GM12878 (cell line): ENCODE data around the gene PAPOLG. TPM values are rescaled to one million over a fixed set of nuclear protein-coding genes. Genes with fewer than 3 reads are reported as not detected.

Experiments used
- CREB1 ChIP-seq: IDR thresholded peaks from 2 replicates; pipeline ENCODE4 v1.6.1; 2012; ENCODE audit warnings: low read depth, mild to moderate bottlenecking, inconsistent platforms
- FOXM1 ChIP-seq: IDR thresholded peaks from 2 replicates; pipeline ENCODE4 v1.6.1; 2012; ENCODE audit warnings: low read depth, mild to moderate bottlenecking, inconsistent platforms, low read length, moderate library complexity
- HDAC6 ChIP-seq: fragments of 200-600 bp; sonication (generic); IDR thresholded peaks from one replicate; pipeline ENCODE4 v1.8.0; 2017; ENCODE audit warnings: antibody characterized with exemption; ENCODE audit not compliant: unreplicated experiment
- IKZF2 ChIP-seq, 2 experiments: fragments of 450-650 bp; IDR thresholded peaks; 2 replicates each; pipeline ENCODE4 v1.6.1; 2017; ENCODE audit warnings: mild to moderate bottlenecking in 2 of 2, moderate library complexity in 2 of 2
- MEF2A ChIP-seq: IDR thresholded peaks from 2 replicates; pipeline ENCODE4 v1.6.1; 2011; ENCODE audit warnings: low read depth, mild to moderate bottlenecking, low read length, moderate library complexity; ENCODE audit not compliant: insufficient read depth
- MEF2B ChIP-seq: fragments of 450-650 bp; IDR thresholded peaks from 2 replicates; pipeline ENCODE4 v1.6.1; 2018; ENCODE audit warnings: mild to moderate bottlenecking, moderate library complexity; ENCODE audit not compliant: partially characterized antibody, poor library complexity, severe bottlenecking
- MTA2 ChIP-seq: fragments of 450-650 bp; IDR thresholded peaks from 2 replicates; pipeline ENCODE4 v1.6.1; 2016; ENCODE audit warnings: low read depth, mild to moderate bottlenecking, moderate library complexity
- PAX8 ChIP-seq: fragments of 450-650 bp; IDR thresholded peaks from 2 replicates; pipeline ENCODE4 v1.6.1; 2017; ENCODE audit warnings: mild to moderate bottlenecking, moderate library complexity
- PML ChIP-seq: IDR thresholded peaks from 2 replicates; pipeline ENCODE4 v1.6.1; 2012; ENCODE audit warnings: low read length, inconsistent platforms
- SREBF2 ChIP-seq: IDR thresholded peaks from 2 replicates; pipeline ENCODE4 v1.6.1; 2012; ENCODE audit warnings: mild to moderate bottlenecking, low read length
- WRNIP1 ChIP-seq: IDR thresholded peaks from 2 replicates; pipeline ENCODE4 v1.6.1; 2011; ENCODE audit warnings: low read depth, low read length, improper control_type of control experiment, borderline replicate concordance
- YY1 ChIP-seq: IDR thresholded peaks from 2 replicates; pipeline ENCODE4 v1.6.1; 2011; ENCODE audit warnings: low read depth, mild to moderate bottlenecking, low read length
- polyA plus RNA-seq, 11 experiments: library from polyadenylated mRNA; depleted of rRNA in 4 of 11; unstranded in 6 of 11; stranded (reverse) in 5 of 11; fragments of >200 nt; fragmentation: Nextera tagmentation in 4 of 11; fragmentation: Illumina TruSeq in 1 of 11; extraction: Ambion mirVana in 4 of 11; extraction: Trizol in 1 of 11; gene quantifications; 1 replicate in 1 of 11; 2 replicates in 10 of 11; pipeline versions ENCODE4 v1.2.1 to v1.2.3, GENCODE V29; 2011 to 2016; ENCODE audit warnings: inconsistent platforms in 2 of 11, missing spikeins in 2 of 11, low read depth in 1 of 11
- total RNA-seq, 4 experiments: library from RNA; depleted of rRNA in 3 of 4; stranded (reverse); fragments of >200 nt in 3 of 4; fragmentation: Illumina TruSeq in 1 of 4; extraction: Trizol in 1 of 4; gene quantifications; 2 replicates each; pipeline versions ENCODE4 v1.2.1 to v1.2.3, GENCODE V29; 2013 to 2021
- TF ChIP-seq, protein P1 (sequence below): fragments of 450-650 bp; formaldehyde crosslinking; IDR thresholded peaks from 2 replicates; pipeline ENCODE4 v1.4.0; 2020; ENCODE audit warnings: mild to moderate bottlenecking, moderate library complexity
- TF ChIP-seq, protein P2 (sequence below): fragments of 450-650 bp; formaldehyde crosslinking; IDR thresholded peaks from 2 replicates; pipeline ENCODE4 v1.4.0; 2022; ENCODE audit warnings: mild to moderate bottlenecking, moderate library complexity
- TF ChIP-seq, protein P3 (sequence below): fragments of 450-650 bp; IDR thresholded peaks from 2 replicates; pipeline ENCODE4 v1.6.1; 2017; ENCODE audit warnings: low read depth, mild to moderate bottlenecking, moderate library complexity
- TF ChIP-seq, protein P4 (sequence below): IDR thresholded peaks from 2 replicates; pipeline ENCODE4 v1.6.1; 2012; ENCODE audit warnings: low read depth, low read length, improper control_type of control experiment
- TF ChIP-seq, protein P5 (sequence below): fragments of 450-650 bp; IDR thresholded peaks from 2 replicates; pipeline ENCODE4 v1.6.1; 2016; ENCODE audit warnings: mild to moderate bottlenecking
- TF ChIP-seq, protein P6 (sequence below): IDR thresholded peaks from 2 replicates; pipeline ENCODE4 v1.6.1; 2011; ENCODE audit warnings: borderline replicate concordance, low read depth, mild to moderate bottlenecking, moderate library complexity, low read length; ENCODE audit not compliant: insufficient read depth, poor library complexity, severe bottlenecking

The PAPOLG gene
- total and polyA plus RNA-seq, 10 of the 15 experiments (the other 5 are each of a cell fraction or from before 2014, with no cell fraction given), result 4.2 to 15.8 (median 10.7) TPM

DNA sequence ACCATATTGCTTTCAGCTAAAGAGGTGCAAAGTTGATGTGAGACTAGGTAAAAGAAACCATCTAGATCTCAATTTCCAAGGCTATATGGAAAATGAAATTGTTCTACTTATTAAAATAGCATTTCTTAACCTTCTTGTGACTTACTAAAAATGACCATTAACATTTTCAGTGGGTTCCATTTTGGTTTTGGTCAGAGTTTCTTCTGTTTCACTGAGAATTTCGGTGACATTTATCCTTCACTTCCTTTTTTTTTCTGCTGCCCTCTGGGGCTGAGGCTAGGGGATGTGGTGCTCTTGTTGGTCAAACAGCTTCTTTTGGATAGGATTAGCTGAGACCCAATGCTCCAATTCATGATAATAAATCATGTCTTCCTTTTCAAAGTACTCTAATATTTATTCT is 81.1 kb downstream of the PAPOLG start (continued):
- TF ChIP-seq, protein P1, sequence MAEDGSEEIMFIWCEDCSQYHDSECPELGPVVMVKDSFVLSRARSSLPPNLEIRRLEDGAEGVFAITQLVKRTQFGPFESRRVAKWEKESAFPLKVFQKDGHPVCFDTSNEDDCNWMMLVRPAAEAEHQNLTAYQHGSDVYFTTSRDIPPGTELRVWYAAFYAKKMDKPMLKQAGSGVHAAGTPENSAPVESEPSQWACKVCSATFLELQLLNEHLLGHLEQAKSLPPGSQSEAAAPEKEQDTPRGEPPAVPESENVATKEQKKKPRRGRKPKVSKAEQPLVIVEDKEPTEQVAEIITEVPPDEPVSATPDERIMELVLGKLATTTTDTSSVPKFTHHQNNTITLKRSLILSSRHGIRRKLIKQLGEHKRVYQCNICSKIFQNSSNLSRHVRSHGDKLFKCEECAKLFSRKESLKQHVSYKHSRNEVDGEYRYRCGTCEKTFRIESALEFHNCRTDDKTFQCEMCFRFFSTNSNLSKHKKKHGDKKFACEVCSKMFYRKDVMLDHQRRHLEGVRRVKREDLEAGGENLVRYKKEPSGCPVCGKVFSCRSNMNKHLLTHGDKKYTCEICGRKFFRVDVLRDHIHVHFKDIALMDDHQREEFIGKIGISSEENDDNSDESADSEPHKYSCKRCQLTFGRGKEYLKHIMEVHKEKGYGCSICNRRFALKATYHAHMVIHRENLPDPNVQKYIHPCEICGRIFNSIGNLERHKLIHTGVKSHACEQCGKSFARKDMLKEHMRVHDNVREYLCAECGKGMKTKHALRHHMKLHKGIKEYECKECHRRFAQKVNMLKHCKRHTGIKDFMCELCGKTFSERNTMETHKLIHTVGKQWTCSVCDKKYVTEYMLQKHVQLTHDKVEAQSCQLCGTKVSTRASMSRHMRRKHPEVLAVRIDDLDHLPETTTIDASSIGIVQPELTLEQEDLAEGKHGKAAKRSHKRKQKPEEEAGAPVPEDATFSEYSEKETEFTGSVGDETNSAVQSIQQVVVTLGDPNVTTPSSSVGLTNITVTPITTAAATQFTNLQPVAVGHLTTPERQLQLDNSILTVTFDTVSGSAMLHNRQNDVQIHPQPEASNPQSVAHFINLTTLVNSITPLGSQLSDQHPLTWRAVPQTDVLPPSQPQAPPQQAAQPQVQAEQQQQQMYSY (CRISPR knock-in tag), result no peak
- TF ChIP-seq, protein P2, sequence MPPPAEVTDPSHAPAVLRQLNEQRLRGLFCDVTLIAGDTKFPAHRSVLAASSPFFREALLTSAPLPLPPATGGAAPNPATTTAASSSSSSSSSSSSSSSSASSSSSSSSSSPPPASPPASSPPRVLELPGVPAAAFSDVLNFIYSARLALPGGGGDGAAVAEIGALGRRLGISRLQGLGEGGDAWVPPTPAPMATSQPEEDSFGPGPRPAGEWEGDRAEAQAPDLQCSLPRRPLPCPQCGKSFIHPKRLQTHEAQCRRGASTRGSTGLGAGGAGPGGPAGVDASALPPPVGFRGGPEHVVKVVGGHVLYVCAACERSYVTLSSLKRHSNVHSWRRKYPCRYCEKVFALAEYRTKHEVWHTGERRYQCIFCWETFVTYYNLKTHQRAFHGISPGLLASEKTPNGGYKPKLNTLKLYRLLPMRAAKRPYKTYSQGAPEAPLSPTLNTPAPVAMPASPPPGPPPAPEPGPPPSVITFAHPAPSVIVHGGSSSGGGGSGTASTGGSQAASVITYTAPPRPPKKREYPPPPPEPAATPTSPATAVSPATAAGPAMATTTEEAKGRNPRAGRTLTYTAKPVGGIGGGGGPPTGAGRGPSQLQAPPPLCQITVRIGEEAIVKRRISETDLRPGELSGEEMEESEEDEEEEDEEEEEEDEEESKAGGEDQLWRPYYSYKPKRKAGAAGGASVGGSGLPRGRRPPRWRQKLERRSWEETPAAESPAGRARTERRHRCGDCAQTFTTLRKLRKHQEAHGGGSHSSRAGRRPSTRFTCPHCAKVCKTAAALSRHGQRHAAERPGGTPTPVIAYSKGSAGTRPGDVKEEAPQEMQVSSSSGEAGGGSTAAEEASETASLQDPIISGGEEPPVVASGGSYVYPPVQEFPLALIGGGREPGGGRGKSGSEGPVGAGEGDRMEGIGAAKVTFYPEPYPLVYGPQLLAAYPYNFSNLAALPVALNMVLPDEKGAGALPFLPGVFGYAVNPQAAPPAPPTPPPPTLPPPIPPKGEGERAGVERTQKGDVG, result no peak
- TF ChIP-seq MEF2B (peak; percentile 59), CREB1 (0 out of 2 replicates have a peak, but pooled peaks have one; percentile 11), FOXM1 (peak; percentile 53; the same call in 1 of the 2 replicates), IKZF2 (IDR thresholded peaks at IDR 0.05) (peak; percentile 59 to 62; a peak in 2 of 4 replicates), WRNIP1 (no peak), YY1 (0 out of 2 replicates have a peak, but pooled peaks have one; percentile 34), PML (no peak), SREBF2 (no peak), MTA2 (0 out of 2 replicates have a peak, but pooled peaks have one; percentile 48), MEF2A (peak; percentile 84), PAX8 (no peak), HDAC6 (no peak)
- TF ChIP-seq, protein P3, sequence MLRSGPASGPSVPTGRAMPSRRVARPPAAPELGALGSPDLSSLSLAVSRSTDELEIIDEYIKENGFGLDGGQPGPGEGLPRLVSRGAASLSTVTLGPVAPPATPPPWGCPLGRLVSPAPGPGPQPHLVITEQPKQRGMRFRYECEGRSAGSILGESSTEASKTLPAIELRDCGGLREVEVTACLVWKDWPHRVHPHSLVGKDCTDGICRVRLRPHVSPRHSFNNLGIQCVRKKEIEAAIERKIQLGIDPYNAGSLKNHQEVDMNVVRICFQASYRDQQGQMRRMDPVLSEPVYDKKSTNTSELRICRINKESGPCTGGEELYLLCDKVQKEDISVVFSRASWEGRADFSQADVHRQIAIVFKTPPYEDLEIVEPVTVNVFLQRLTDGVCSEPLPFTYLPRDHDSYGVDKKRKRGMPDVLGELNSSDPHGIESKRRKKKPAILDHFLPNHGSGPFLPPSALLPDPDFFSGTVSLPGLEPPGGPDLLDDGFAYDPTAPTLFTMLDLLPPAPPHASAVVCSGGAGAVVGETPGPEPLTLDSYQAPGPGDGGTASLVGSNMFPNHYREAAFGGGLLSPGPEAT, result peak; percentile 52; the same call in 1 of the 2 replicates
- TF ChIP-seq, protein P4, sequence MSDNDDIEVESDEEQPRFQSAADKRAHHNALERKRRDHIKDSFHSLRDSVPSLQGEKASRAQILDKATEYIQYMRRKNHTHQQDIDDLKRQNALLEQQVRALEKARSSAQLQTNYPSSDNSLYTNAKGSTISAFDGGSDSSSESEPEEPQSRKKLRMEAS, result no peak
- TF ChIP-seq, protein P5, sequence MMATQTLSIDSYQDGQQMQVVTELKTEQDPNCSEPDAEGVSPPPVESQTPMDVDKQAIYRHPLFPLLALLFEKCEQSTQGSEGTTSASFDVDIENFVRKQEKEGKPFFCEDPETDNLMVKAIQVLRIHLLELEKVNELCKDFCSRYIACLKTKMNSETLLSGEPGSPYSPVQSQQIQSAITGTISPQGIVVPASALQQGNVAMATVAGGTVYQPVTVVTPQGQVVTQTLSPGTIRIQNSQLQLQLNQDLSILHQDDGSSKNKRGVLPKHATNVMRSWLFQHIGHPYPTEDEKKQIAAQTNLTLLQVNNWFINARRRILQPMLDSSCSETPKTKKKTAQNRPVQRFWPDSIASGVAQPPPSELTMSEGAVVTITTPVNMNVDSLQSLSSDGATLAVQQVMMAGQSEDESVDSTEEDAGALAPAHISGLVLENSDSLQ, result no peak
- TF ChIP-seq, protein P6, sequence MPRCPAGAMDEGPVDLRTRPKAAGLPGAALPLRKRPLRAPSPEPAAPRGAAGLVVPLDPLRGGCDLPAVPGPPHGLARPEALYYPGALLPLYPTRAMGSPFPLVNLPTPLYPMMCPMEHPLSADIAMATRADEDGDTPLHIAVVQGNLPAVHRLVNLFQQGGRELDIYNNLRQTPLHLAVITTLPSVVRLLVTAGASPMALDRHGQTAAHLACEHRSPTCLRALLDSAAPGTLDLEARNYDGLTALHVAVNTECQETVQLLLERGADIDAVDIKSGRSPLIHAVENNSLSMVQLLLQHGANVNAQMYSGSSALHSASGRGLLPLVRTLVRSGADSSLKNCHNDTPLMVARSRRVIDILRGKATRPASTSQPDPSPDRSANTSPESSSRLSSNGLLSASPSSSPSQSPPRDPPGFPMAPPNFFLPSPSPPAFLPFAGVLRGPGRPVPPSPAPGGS, result no peak
